Measurements from ENCODE around the gene OSBPL10. TPM values are rescaled to one million over a fixed set of nuclear protein-coding genes. Genes with fewer than 3 reads are reported as not detected.

OSBPL10 gene
- total RNA-seq, 4 donors from 2014 or later = 20.4 to 44.4 (median 30.2) TPM

GRCh38 chr3:31676556-31676955 is 304.5 kb downstream of the OSBPL10 start:
- DNase-seq (ENCODE audit: low spot score in 2 of 2) = peak in 1 of 2 donors; percentile 45
- TF ChIP-seq CTCF (IDR thresholded peaks at IDR 0.05) (no peak), POLR2A (IDR thresholded peaks at IDR 0.05) (no peak)
- WGBS, 2 donors = 90 to 91% methylated on average over 8 of the region's 8 CpGs
- H3K4me3 ChIP-seq (ENCODE audit: low read depth, poor library complexity, severe bottlenecking) = no peak overlapping the region
- intact Hi-C loops (cut with DNase I; ENCODE audit: low total_unique reads) = no loop called here

GRCh38 chr3:31673950-31674349 is 307.1 kb downstream of the OSBPL10 start:
- DNase-seq (ENCODE audit: low spot score in 2 of 2) = no peak
- 88 to 100% methylated on average over 1 of the region's 1 CpG for WGBS, 2 donors

GRCh38 chr3:31671976-31672375 is 309.1 kb downstream of the OSBPL10 start:
- WGBS, 2 donors = 52 to 57% methylated on average over 6 of the region's 6 CpGs
- DNase-seq (ENCODE audit: low spot score in 2 of 2) = peak in 1 of 2 donors; percentile 31
- TF ChIP-seq POLR2A (IDR thresholded peaks at IDR 0.05) (no peak), CTCF (IDR thresholded peaks at IDR 0.05) (no peak)
- no peak overlapping the region for H3K4me3 ChIP-seq (ENCODE audit: low read depth, poor library complexity, severe bottlenecking)
- intact Hi-C loops (cut with DNase I; ENCODE audit: low total_unique reads) = no loop called here

More at GRCh38 chr3:31673950-31674349, 307.1 kb downstream of the OSBPL10 start:
- no peak for TF ChIP-seq CTCF (IDR thresholded peaks at IDR 0.05)
- TF ChIP-seq POLR2A (IDR thresholded peaks at IDR 0.05) = no peak
- H3K4me3 ChIP-seq (ENCODE audit: low read depth, poor library complexity, severe bottlenecking) = no peak overlapping the region
- intact Hi-C loops (cut with DNase I; ENCODE audit: low total_unique reads) = no loop called here

- DNase-seq (ENCODE audit: low spot score in 2 of 2) = peak in 1 of 2 donors; percentile 2
- intact Hi-C loops (cut with DNase I; ENCODE audit: low total_unique reads) = no loop called here
- H3K4me3 ChIP-seq (ENCODE audit: low read depth, poor library complexity, severe bottlenecking) = no peak overlapping the region
- no peak for TF ChIP-seq CTCF (IDR thresholded peaks at IDR 0.05)
- TF ChIP-seq POLR2A (IDR thresholded peaks at IDR 0.05) = no peak
- WGBS, 2 donors = 93 to 94% methylated on average over 2 of the region's 2 CpGs
These were observed 309.6 kb downstream of the OSBPL10 start for GRCh38 chr3:31671451-31671850.

GRCh38 chr3:31670722-31671121 is 310.3 kb downstream of the OSBPL10 start:
- peak in 1 of 2 donors; percentile 50 for DNase-seq (ENCODE audit: low spot score in 2 of 2)
- WGBS, 2 donors = 70 to 72% methylated on average over 9 of the region's 9 CpGs
- H3K4me3 ChIP-seq (ENCODE audit: low read depth, poor library complexity, severe bottlenecking) = no peak overlapping the region
- intact Hi-C loops (cut with DNase I; ENCODE audit: low total_unique reads) = no loop called here
- no peak for TF ChIP-seq CTCF (IDR thresholded peaks at IDR 0.05)
- TF ChIP-seq POLR2A (IDR thresholded peaks at IDR 0.05) = no peak

GRCh38 chr3:31670136-31670535 is 310.9 kb downstream of the OSBPL10 start:
- intact Hi-C loops (cut with DNase I; ENCODE audit: low total_unique reads) = no loop called here
- TF ChIP-seq CTCF (IDR thresholded peaks at IDR 0.05) = no peak
- 61 to 94% methylated on average over 1 of the region's 1 CpG for WGBS, 2 donors
- H3K4me3 ChIP-seq (ENCODE audit: low read depth, poor library complexity, severe bottlenecking) = no peak overlapping the region
- DNase-seq (ENCODE audit: low spot score in 2 of 2) = no peak

Data from lower leg skin (tissue), 4 donors.